Right ventricle myocardium inferior (tissue), 1 donor: ENCODE measurements around the gene TEX54. TPM values are rescaled to one million over a fixed set of nuclear protein-coding genes. Genes with fewer than 3 reads are reported as not detected.
A peak's percentile ranks its signal among the peaks of the same experiment; 100 is the strongest.
"Not testable (repeated sequence)": the region's sequence is repeated elsewhere in the genome, so short reads cannot be mapped to it uniquely, and the experiment has no call there.

Experiments
- ATAC-seq: fragments of 200-7000 bp; cut with Tn5 transposase; one replicate; pipeline ENCODE4 v1.9.1; 2020; ENCODE audit warnings: mild to moderate bottlenecking, moderate library complexity
- DNase-seq: peaks from one replicate; pipeline ENCODE4 v3.0.0; 2021; ENCODE audit errors: missing footprints
- intact Hi-C: fragments of 100-400 bp; cut with DNase I; formaldehyde crosslinking; loops from one replicate; pipeline ENCODE4 v1.11.0; 2022
- total RNA-seq: library from RNA; stranded (reverse); fragmentation: NEBNext Ultra II Directional; extraction: Animal tissue kit (Norgen Biotek cat#: 25700); gene quantifications from one replicate; pipeline ENCODE4 v1.2.1, GENCODE V29; 2021
- donor health status: DM: no; HTN: yes; CAD: no; lungs with severe emphysema.

TEX54 gene
- total RNA-seq, 1 donor from 2014 or later, result not detected

- DNase-seq, result no peak
- intact Hi-C loops, result loop anchor here (5.0 kb wide), 1 partner anchor 130 kb away; the partner anchor contains the start of genes HNRNPUL2 and TTC9C
- ATAC-seq, result no peak
Measured at GRCh38 chr11:62857541-62857982, 24.9 kb upstream of the TEX54 start.

GRCh38 chr11:62856333-62856895, 23.8 kb upstream of the TEX54 start:
- no peak for ATAC-seq

GRCh38 chr11:62855571-62856332, 23.1 kb upstream of the TEX54 start:
- peak; percentile 99 for ATAC-seq
- DNase-seq, result peak; percentile 96
- intact Hi-C loops, result loop anchor here (5.0 kb wide), 1 partner anchor 128 kb away; the partner anchor contains the start of genes HNRNPUL2 and TTC9C

More at GRCh38 chr11:62856333-62856895, 23.8 kb upstream of the TEX54 start:
- intact Hi-C loops, result loop anchor here (5.0 kb wide), 1 partner anchor 129 kb away; the partner anchor contains the start of genes HNRNPUL2 and TTC9C
- DNase-seq, result no peak

- ATAC-seq, result no peak
- intact Hi-C loops, result loop anchor here (5.0 kb wide), 1 partner anchor 128 kb away; the partner anchor contains the start of genes HNRNPUL2 and TTC9C
- no peak for DNase-seq
Measured at GRCh38 chr11:62854825-62855570, 22.4 kb upstream of the TEX54 start.

- ATAC-seq, result no peak
- intact Hi-C loops, result no loop called here
- DNase-seq, result no peak
Measured at GRCh38 chr11:62854013-62854824, 21.6 kb upstream of the TEX54 start.

GRCh38 chr11:62853279-62853965, 20.8 kb upstream of the TEX54 start:
- ATAC-seq (no peak), DNase-seq (no peak)
- intact Hi-C loops, result no loop called here

- ATAC-seq (no peak), DNase-seq (no peak)
- intact Hi-C loops, result no loop called here
Measured at GRCh38 chr11:62852523-62853188, 20.0 kb upstream of the TEX54 start.

- DNase-seq, result no peak
- intact Hi-C loops, result no loop called here
- no peak for ATAC-seq
Measured at GRCh38 chr11:62851807-62852522, 19.3 kb upstream of the TEX54 start.

- intact Hi-C loops, result no loop called here
- ATAC-seq (no peak), DNase-seq (no peak)
Measured at GRCh38 chr11:62850911-62851806, 18.5 kb upstream of the TEX54 start.

GRCh38 chr11:62847767-62848314, 15.2 kb upstream of the TEX54 start:
- ATAC-seq, result no peak
- DNase-seq, result no peak
- intact Hi-C loops, result no loop called here

GRCh38 chr11:62846177-62846576, 13.5 kb upstream of the TEX54 start:
- no peak for ATAC-seq
- no peak for DNase-seq
- intact Hi-C loops, result no loop called here

- DNase-seq (no peak), ATAC-seq (no peak)
- intact Hi-C loops, result loop anchor here (5.0 kb wide), 1 partner anchor 297 kb away; the partner anchor contains the start of gene AHNAK
Measured at GRCh38 chr11:62844154-62844553, 11.5 kb upstream of the TEX54 start.

- ATAC-seq (no peak), DNase-seq (no peak)
- intact Hi-C loops, result loop anchor here (5.0 kb wide), 1 partner anchor 296 kb away; the partner anchor contains the start of gene AHNAK
Measured at GRCh38 chr11:62843466-62843865, 10.8 kb upstream of the TEX54 start.

- intact Hi-C loops, result loop anchor here (5.0 kb wide), 1 partner anchor 296 kb away; the partner anchor contains the start of gene AHNAK
- not testable (repeated sequence) for ATAC-seq
Measured at GRCh38 chr11:62842891-62843290, 10.2 kb upstream of the TEX54 start.

GRCh38 chr11:62842171-62842741, 9.6 kb upstream of the TEX54 start:
- ATAC-seq (no peak), DNase-seq (no peak)
- intact Hi-C loops, result loop anchor here (5.0 kb wide), 1 partner anchor 295 kb away; the partner anchor contains the start of gene AHNAK

More at GRCh38 chr11:62842891-62843290, 10.2 kb upstream of the TEX54 start:
- DNase-seq, result not testable (repeated sequence)
